Chondrocyte (in vitro differentiated cells): ENCODE measurements around the gene SIX1. TPM values are rescaled to one million over a fixed set of nuclear protein-coding genes. Genes with fewer than 3 reads are reported as not detected.

Experiments
- DNase-seq: peaks from one replicate; pipeline ENCODE4 v3.0.0; 2021; ENCODE audit warnings: mixed read lengths, low spot score
- H3K27ac Mint-ChIP-seq: one replicate; pipeline ENCODE4 v1.8.0; 2021; ENCODE audit warnings: mild to moderate bottlenecking, moderate library complexity, mixed read lengths; ENCODE audit not compliant: unreplicated experiment
- H3K27me3 Mint-ChIP-seq: 2 replicates; pipeline ENCODE4 v1.8.0; 2021; ENCODE audit warnings: low read depth, mixed read lengths
- H3K36me3 Mint-ChIP-seq: 2 replicates; pipeline ENCODE4 v1.8.0; 2021; ENCODE audit warnings: low read depth, mixed read lengths
- H3K4me1 Mint-ChIP-seq: 2 replicates; pipeline ENCODE4 v1.8.0; 2021; ENCODE audit warnings: low read depth, mild to moderate bottlenecking, mixed read lengths
- H3K4me3 Mint-ChIP-seq: one replicate; pipeline ENCODE4 v1.8.0; 2021; ENCODE audit warnings: mild to moderate bottlenecking, moderate library complexity, mixed read lengths; ENCODE audit not compliant: unreplicated experiment
- H3K9me3 Mint-ChIP-seq: 2 replicates; pipeline ENCODE4 v1.8.0; 2021; ENCODE audit warnings: low read depth, mixed read lengths
- total RNA-seq: library from RNA; stranded (reverse); gene quantifications from 3 replicates; pipeline ENCODE4 v1.2.1, GENCODE V29; 2021
- TF ChIP-seq, protein P1 (sequence below): fragments of 200-600 bp; sonication (generic); IDR thresholded peaks from 2 replicates; pipeline ENCODE4 v1.5.0; 2021; ENCODE audit warnings: antibody characterized with exemption, mild to moderate bottlenecking, moderate library complexity

Gene SIX1
- total RNA-seq, 1 donor from 2014 or later: 94.6 TPM

GRCh38 chr14:60655119-60655897 lies 6.0 kb upstream of the SIX1 start:
- Mint-ChIP-seq H3K4me3 (peak overlapping the region; percentile 56), H3K27ac (peak overlapping the region; percentile 92), H3K9me3 (no peaks in the 10 kb centered on the region), H3K27me3 (no peaks in the 10 kb centered on the region), H3K36me3 (no peaks in the 10 kb centered on the region), H3K4me1 (peaks cover 84% of the 10 kb centered on the region)
- no peak for DNase-seq
- TF ChIP-seq, protein P1, sequence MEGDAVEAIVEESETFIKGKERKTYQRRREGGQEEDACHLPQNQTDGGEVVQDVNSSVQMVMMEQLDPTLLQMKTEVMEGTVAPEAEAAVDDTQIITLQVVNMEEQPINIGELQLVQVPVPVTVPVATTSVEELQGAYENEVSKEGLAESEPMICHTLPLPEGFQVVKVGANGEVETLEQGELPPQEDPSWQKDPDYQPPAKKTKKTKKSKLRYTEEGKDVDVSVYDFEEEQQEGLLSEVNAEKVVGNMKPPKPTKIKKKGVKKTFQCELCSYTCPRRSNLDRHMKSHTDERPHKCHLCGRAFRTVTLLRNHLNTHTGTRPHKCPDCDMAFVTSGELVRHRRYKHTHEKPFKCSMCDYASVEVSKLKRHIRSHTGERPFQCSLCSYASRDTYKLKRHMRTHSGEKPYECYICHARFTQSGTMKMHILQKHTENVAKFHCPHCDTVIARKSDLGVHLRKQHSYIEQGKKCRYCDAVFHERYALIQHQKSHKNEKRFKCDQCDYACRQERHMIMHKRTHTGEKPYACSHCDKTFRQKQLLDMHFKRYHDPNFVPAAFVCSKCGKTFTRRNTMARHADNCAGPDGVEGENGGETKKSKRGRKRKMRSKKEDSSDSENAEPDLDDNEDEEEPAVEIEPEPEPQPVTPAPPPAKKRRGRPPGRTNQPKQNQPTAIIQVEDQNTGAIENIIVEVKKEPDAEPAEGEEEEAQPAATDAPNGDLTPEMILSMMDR: no peak

DNA sequence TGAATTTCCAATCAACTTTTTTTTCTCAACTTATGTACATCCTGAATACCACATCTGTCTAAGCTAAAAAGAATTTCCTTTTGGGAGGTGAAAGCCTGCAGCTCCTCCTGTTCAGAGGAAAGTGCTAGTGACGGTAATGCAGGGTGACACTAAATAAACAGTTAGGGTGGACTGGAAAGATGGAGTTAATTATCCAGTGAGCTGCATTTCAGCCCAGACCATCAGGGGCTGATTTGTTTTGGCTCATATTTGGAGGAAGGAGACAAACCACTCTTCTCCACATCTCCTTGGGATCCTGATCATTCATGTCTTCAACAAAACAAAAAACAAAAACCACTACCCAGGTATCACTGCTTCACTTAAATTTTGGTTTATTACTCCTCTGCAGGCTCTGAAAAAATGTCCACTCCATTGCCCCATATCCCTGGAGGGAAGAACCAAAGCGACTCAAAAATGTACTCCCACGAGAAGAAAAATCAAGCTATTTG lies 5.1 kb upstream of the SIX1 start:
- H3K9me3 Mint-ChIP-seq: no peaks in the 10 kb centered on the region
- TF ChIP-seq, protein P1: peak; percentile 11
- no peak for DNase-seq
- H3K4me1 Mint-ChIP-seq: peaks cover 88% of the 10 kb centered on the region
- H3K27ac Mint-ChIP-seq: peak overlapping the region; percentile 95
- H3K27me3 Mint-ChIP-seq: no peaks in the 10 kb centered on the region
- H3K4me3 Mint-ChIP-seq: peak overlapping the region; percentile 73
- H3K36me3 Mint-ChIP-seq: no peaks in the 10 kb centered on the region

DNA sequence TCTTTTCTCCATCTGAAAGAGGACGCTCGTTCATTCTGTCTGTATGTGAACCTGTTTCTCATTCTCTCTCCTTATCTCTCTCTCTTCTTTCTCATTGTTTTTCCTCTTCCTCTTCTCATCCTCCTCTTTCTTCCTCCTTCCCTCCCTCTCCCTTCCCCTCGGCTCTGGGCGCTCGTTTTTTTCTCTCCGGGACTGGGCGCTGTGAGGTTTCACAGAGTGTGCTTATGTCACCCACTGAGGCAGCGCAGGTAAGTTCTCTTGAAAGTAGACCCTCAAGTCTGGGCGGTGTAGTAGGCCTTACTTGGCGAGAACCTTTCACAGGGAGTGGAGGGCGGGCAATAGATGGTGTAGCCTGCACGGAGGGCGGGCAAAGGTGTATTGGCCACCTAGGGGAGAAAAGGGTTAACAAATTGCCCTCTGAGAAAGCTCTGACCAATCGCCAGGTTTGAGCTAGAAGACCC lies 4.5 kb upstream of the SIX1 start:
- peak overlapping the region; percentile 73 for H3K4me3 Mint-ChIP-seq
- TF ChIP-seq, protein P1: no peak
- peaks cover 82% of the 10 kb centered on the region for H3K4me1 Mint-ChIP-seq
- H3K27me3 Mint-ChIP-seq: no peaks in the 10 kb centered on the region
- no peaks in the 10 kb centered on the region for H3K9me3 Mint-ChIP-seq
- no peak for DNase-seq
- peaks cover 1% of the 10 kb centered on the region for H3K36me3 Mint-ChIP-seq
- H3K27ac Mint-ChIP-seq: peak overlapping the region; percentile 95

- DNase-seq: no peak
- no peaks in the 10 kb centered on the region for H3K27me3 Mint-ChIP-seq
These were observed 3.7 kb upstream of the SIX1 start for GRCh38 chr14:60652674-60653651.

More at GRCh38 chr14:60652674-60653651, 3.7 kb upstream of the SIX1 start:
- H3K9me3 Mint-ChIP-seq: no peaks in the 10 kb centered on the region
- H3K4me3 Mint-ChIP-seq: peak overlapping the region; percentile 73
- peaks cover 4% of the 10 kb centered on the region for H3K36me3 Mint-ChIP-seq
- H3K27ac Mint-ChIP-seq: peak overlapping the region; percentile 95
- TF ChIP-seq, protein P1: no peak
- H3K4me1 Mint-ChIP-seq: peaks cover 74% of the 10 kb centered on the region
